ENCODE results near the gene M6PR. TPM values are rescaled to one million over a fixed set of nuclear protein-coding genes. Genes with fewer than 3 reads are reported as not detected.

M6PR gene
- 170 and 188 TPM in 2 replicates for total RNA-seq

DNA sequence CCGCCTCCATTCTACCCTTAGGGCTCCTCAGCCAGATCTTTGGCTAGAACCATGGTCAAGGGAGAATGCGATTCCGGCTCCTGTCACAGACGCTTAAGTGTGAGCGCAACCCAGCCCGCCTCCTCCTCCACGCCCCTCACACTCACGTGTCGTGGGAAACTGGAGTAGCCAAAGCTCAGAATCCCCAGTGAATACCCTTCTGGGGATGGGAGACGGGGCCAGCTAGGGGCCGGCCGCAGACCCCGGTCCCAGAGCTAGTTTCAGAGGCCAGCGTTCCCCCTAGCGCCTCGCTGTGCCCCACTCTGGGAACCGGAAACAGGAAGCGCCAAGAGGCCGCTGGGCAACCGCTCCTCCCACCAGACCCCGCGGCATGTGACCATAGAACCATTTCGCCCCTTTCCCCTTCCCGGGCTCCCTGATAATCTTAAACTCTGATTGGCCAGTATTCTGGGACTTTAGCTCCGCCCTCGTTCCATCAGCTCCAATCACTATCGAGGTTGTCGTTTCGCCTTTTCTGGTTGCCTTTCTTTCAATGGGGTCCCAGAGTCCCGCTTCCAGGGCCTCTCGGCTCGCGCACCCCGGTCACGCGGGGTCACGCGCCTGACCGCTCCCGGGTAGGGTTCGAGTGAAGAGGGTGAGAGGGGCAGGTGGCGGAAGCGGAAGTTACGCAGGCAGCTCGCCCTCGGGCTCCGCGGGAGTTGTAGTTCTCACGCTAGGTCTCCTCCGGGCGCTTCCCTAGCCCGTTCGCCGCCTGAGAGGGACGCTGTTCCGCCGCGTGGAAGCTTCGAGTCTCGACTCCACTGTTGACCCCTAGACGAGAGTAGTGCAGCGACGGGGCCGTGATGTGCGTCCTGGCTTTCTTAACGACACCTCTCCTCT is at the start of gene M6PR:
TSS of gene M6PR (minus strand) at position 304 of the 879 bp plus-strand sequence. CDS start 3,241 bp downstream, outside the sequence.
- intact Hi-C loops (cut with micrococcal nuclease), result loop anchor here (1.0 to 10.0 kb wide), 11 partner anchors 35 to 918 kb away; partner anchors contain the start of genes CLEC2B, NECAP1, PHC1 and RIMKLB

- intact Hi-C loops (cut with micrococcal nuclease), result loop anchor here (1.0 kb wide), 1 partner anchor 28 kb away; no protein-coding TSS in a partner anchor
Measured at GRCh38 chr12:8996682-8997405, 47.4 kb upstream of the M6PR start.

GRCh38 chr12:8995021-8995775 is 45.8 kb upstream of the M6PR start:
- intact Hi-C loops (cut with micrococcal nuclease), result loop anchor here (1.0 kb wide), 1 partner anchor 44 kb away; no protein-coding TSS in a partner anchor

- intact Hi-C loops (cut with micrococcal nuclease), result no loop called here
Measured at GRCh38 chr12:8993827-8994226, 44.4 kb upstream of the M6PR start.

GRCh38 chr12:8991371-8992345 is 42.2 kb upstream of the M6PR start:
- intact Hi-C loops (cut with micrococcal nuclease), result no loop called here

GRCh38 chr12:8989413-8989812 is 40.0 kb upstream of the M6PR start, which contains the start of gene KLRG1:
Gene KLRG1 (plus strand): TSS chr12:8989546. CDS start chr12:8989636, 90 bp downstream.
- intact Hi-C loops (cut with micrococcal nuclease), result loop anchor here (2.0 kb wide), 1 partner anchor 35 kb away; no protein-coding TSS in a partner anchor

GRCh38 chr12:8987685-8988084 is 38.2 kb upstream of the M6PR start:
- intact Hi-C loops (cut with micrococcal nuclease), result loop anchor here (2.0 kb wide), 2 partner anchors 37 kb away; no protein-coding TSS in a partner anchor

DNA sequence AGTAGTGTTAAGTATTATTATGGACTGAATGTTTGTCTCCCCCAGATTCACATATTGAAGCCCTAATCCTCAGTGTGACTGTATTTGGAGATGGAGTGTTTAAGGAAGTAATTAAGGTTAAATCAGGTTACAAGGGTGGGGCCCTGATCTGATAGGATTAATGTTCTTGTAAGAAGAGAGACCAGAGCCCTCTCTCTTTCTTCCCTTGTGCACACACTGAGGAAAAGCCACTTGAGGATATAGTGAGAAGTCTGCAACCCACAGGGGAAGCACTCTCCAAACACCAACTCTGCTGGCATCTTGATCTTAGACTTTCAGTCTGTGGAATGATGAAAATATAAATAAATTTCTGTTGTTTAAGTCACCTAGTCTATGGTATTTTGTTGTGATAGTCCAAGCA is 37.7 kb upstream of the M6PR start:
- intact Hi-C loops (cut with micrococcal nuclease), result loop anchor here (2.0 kb wide), 1 partner anchor 36 kb away; no protein-coding TSS in a partner anchor

DNA sequence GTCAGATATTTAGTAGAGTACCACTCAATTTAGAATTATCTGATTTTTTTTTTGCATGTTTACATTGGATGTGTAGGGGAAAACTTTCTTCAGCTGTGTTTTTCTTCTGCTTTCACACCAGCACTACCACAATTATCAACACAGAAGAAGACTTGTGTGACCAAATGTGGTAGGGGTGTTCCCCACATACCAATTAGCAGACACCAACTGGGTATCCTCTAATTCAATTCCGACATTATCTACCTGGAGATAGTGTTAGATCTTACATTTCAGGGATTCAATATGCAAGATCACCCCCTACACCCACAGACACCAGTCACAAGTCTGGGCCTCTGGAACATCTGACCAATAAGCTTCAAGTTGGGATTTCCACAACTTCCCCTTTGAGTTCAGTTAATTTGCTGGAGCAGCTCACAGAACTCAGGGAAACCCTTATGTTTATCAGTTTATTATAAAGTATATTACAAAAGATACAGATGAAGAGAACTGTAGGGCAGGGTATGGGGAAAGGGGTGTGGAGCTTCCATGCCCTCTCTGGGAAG is 35.8 kb upstream of the M6PR start:
- intact Hi-C loops (cut with micrococcal nuclease), result no loop called here

DNA sequence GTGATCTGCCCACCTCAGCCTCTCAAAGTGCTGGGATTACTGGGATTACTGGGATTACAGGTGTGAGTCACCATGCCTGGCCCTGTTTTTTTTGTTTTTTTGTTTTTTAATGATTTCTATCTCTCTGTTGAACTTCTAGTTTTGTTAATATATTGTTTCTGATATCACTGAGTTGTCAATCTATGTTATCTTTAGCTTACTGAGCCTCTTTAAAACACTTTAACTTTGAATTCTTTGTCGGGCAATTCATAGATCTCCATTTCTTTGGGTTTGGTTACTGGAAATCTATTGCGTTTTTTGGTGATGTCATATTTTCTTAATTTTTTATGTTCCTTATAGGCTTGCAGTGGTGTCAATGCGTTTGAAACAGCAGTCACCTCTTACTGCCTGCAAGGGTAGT is 30.7 kb upstream of the M6PR start:
- intact Hi-C loops (cut with micrococcal nuclease), result no loop called here

- intact Hi-C loops (cut with micrococcal nuclease), result no loop called here
Measured at GRCh38 chr12:8970432-8970831, 21.0 kb upstream of the M6PR start.

DNA sequence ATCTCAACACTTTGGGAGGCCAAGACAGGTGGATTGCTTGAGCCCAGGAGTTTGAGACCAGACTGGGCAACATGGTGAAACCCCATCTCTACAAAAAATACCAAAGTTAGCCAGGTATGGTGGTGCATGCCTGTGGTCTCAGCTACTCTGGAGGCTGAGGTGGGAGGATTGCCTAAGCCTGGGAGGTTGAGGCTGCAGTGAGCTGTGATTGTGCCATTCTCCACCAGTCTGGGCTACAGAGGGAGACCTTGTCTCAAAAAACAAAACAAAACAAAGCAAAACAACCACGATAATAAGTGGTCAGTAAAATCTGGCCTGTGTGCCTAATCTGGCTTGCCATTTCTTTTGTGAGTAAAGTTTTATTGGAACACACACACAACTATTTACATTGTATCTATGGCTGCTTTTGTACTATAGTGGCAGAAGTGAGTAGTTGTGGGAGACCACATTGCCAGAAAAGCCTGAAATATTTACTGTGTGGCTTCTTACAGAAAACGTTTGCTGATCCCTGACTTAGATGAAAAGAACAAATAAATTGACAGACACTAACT is 20.5 kb upstream of the M6PR start:
- intact Hi-C loops (cut with micrococcal nuclease), result no loop called here

- intact Hi-C loops (cut with micrococcal nuclease), result no loop called here
Measured at GRCh38 chr12:8968761-8969160, 19.3 kb upstream of the M6PR start.

GRCh38 chr12:8960176-8960575 is 10.7 kb upstream of the M6PR start:
- intact Hi-C loops (cut with micrococcal nuclease), result no loop called here

DNA sequence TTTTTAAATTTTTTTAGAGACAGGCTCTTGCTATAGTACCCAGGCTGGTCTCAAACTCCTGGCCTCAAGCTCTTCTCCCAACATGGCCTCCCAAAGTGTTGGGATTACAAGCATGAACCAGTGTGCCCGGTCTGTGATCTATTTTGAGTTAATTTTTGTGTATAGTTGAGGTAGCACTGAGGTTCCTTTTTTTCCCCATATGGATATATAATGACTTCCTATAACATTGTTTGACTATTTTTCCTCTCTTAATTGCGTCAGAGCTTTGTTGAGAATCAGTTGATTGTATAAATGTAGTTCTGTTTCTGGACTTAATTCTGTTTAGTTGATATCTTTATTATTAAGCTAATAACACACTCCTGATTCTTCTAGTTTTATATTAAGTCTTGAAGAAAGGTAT is 8.6 kb upstream of the M6PR start:
- intact Hi-C loops (cut with micrococcal nuclease), result loop anchor here (10.0 kb wide), 1 partner anchor 727 kb away; no protein-coding TSS in a partner anchor

DNA sequence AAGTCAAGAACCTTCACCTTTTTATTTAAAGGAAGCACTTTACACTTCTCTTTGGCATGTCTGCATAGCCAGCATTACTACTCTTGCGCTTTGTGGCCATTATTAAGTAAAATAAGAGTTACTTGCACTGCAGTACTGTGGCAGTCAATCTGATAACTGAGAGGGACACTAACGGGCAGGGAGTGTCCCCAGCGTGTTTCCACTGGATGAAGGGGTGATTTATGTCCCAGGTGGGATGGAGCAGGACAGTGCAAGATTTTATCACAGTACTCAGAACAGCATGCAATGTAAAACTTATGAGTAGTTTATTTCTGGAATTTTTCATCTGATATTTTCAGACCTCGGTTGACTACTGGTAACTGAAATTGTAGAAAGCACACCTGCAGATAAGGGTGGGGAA is 8.1 kb upstream of the M6PR start:
- intact Hi-C loops (cut with micrococcal nuclease), result loop anchor here (10.0 kb wide), 1 partner anchor 727 kb away; no protein-coding TSS in a partner anchor

- intact Hi-C loops (cut with micrococcal nuclease), result loop anchor here (10.0 kb wide), 1 partner anchor 728 kb away; no protein-coding TSS in a partner anchor
Measured at GRCh38 chr12:8956772-8957171, 7.3 kb upstream of the M6PR start.

DNA sequence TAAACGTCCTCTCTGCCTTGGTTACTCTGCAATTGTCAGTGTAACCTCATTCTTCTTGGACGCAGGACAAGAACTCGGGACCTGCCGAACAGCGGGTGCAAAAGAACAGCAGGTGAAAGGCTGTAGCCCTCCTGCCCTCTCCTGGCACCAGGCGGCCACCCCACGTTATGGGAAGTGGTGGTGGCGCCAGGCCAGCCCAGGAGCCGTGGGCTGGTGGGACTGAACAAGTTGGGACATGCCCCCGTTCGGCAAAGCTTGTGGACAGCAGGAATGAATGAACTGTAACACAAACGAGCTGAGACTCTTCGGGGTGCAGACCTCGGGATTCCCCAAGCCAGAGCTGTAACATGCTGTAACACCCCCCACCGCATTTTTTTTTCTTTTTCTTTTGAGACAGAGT is 6.6 kb upstream of the M6PR start:
- intact Hi-C loops (cut with micrococcal nuclease), result loop anchor here (10.0 kb wide), 1 partner anchor 729 kb away; no protein-coding TSS in a partner anchor
